Activated CD8-positive, alpha-beta memory T cell treated with anti-CD3 and anti-CD28 coated beads, Interleukin-2, amount 50 U/mL, for 24 hours (primary cell): Measurements from ENCODE around the gene RASSF5.

Source experiments
- DNase-seq: peaks from one replicate; pipeline ENCODE4 v3.0.0-alpha.2; 2020; ENCODE audit errors: extremely low read depth

RASSF5 gene

GRCh38 chr1:206514813-206515387 is 7.6 kb downstream of the RASSF5 start:
- DNase-seq, result no peak

- no peak for DNase-seq
These were observed 9.3 kb downstream of the RASSF5 start for GRCh38 chr1:206516728-206516990.

GRCh38 chr1:206517784-206518183 is 10.5 kb downstream of the RASSF5 start:
- DNase-seq, result no peak

GRCh38 chr1:206518206-206518605 is 10.9 kb downstream of the RASSF5 start:
- DNase-seq, result no peak

- no peak for DNase-seq
These were observed 11.4 kb downstream of the RASSF5 start for GRCh38 chr1:206518743-206519142.

GRCh38 chr1:206521127-206521526 is 13.8 kb downstream of the RASSF5 start:
- DNase-seq, result no peak

GRCh38 chr1:206521694-206522402 is 14.5 kb downstream of the RASSF5 start:
- DNase-seq, result no peak

GRCh38 chr1:206524739-206525364 is 17.5 kb downstream of the RASSF5 start:
- no peak for DNase-seq

GRCh38 chr1:206526064-206526911 is 19.0 kb downstream of the RASSF5 start:
- no peak for DNase-seq

GRCh38 chr1:206529425-206529824 is 22.1 kb downstream of the RASSF5 start:
- no peak for DNase-seq

GRCh38 chr1:206532368-206532767 is 25.0 kb downstream of the RASSF5 start:
- no peak for DNase-seq

GRCh38 chr1:206534552-206534951 is 27.2 kb downstream of the RASSF5 start:
- DNase-seq, result no peak

GRCh38 chr1:206535853-206536188 is 28.5 kb downstream of the RASSF5 start:
- DNase-seq, result no peak

GRCh38 chr1:206537141-206537540 is 29.8 kb downstream of the RASSF5 start:
- DNase-seq, result no peak

GRCh38 chr1:206538086-206538770 is 30.9 kb downstream of the RASSF5 start:
- DNase-seq, result no peak

GRCh38 chr1:206538901-206539640 is 31.7 kb downstream of the RASSF5 start:
- no peak for DNase-seq

- DNase-seq, result no peak
These were observed 32.9 kb downstream of the RASSF5 start for GRCh38 chr1:206540044-206540780.

- no peak for DNase-seq
These were observed 34.0 kb downstream of the RASSF5 start for GRCh38 chr1:206541236-206541833.

- no peak for DNase-seq
These were observed 37.4 kb downstream of the RASSF5 start for GRCh38 chr1:206544562-206545257.

GRCh38 chr1:206545351-206545750 is 38.0 kb downstream of the RASSF5 start:
- no peak for DNase-seq
